Measurements from ENCODE around the gene IQSEC1. TPM values are rescaled to one million over a fixed set of nuclear protein-coding genes. Genes with fewer than 3 reads are reported as not detected.
A peak's percentile ranks its signal among the peaks of the same experiment; 100 is the strongest.

IQSEC1 gene
- total RNA-seq, 2 experiments from 2014 or later, result 31.7 to 39.2 TPM

DNA sequence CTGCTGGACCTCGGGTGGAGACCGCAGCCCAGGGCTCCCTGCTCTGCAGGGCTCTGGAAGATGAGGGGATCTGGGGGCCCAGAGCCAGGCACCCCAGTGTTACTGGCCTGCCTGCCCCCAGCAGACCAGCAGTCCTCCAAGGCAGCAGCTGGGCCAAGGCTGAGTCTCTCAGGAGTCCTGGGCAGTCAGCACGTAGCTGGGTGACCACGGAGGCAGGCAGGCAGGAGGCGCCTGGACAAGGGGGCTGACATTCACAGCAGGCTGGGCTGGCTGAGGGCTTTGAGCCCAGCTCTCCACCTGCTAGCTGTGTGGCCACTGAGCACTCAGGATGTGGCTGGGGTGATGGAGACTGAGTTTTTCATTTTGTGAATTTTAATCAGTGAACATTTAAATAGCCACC lies 67.9 kb downstream of the IQSEC1 start:
- no peak for TF ChIP-seq CTCF (IDR thresholded peaks at IDR 0.05)
- ATAC-seq (no peak), DNase-seq (no peak)
- H3K4me3 Mint-ChIP-seq, result no peak overlapping the region
- peaks cover 86% of the 10 kb centered on the region for H3K4me1 Mint-ChIP-seq (ENCODE audit: low read depth)
- peaks cover 19% of the 10 kb centered on the region for H3K36me3 Mint-ChIP-seq (ENCODE audit: low read depth)
- POLR2A ChIA-PET, result interaction anchor here (1.1 to 1.7 kb wide), 3 partner anchors 10 kb away, joined by 3 to 8 read pairs (median 7); no protein-coding TSS in a partner anchor
- no peaks in the 10 kb centered on the region for H3K9me3 Mint-ChIP-seq
- H3K27ac Mint-ChIP-seq, result no peak overlapping the region
- intact Hi-C loops (cut with micrococcal nuclease), result no loop called here
- CTCF ChIA-PET, result interaction anchor here (0.7 to 13.0 kb wide), 4 partner anchors 10 to 201 kb away, joined by 3 to 118 read pairs (median 8); no protein-coding TSS in a partner anchor
- H3K27me3 Mint-ChIP-seq, result no peaks in the 10 kb centered on the region

DNA sequence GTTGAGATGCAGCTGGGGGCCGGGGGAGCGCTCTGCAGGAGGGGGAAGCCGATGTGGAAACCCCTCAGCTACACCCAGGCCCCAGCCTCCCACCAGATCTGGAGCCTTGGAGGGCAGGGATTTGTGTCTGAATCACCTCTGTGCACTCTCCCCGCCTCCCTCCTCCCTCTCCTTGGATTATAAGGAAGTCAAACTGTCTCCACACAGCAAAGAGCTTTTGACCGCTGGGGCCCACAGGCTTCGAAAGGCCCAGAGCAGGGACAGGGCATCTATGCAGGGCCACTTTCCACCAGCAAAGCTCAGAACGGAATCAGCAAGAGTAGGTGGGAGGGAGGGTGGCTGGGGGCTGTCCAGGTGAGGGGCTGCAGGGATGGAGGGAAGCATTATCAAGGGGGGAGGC lies 68.9 kb downstream of the IQSEC1 start:
- no peak for ATAC-seq
- Mint-ChIP-seq H3K4me3 (no peak overlapping the region), H3K27me3 (no peaks in the 10 kb centered on the region), H3K36me3 (ENCODE audit: low read depth) (peaks cover 17% of the 10 kb centered on the region), H3K27ac (peak overlapping the region; percentile 5), H3K4me1 (ENCODE audit: low read depth) (peaks cover 85% of the 10 kb centered on the region), H3K9me3 (no peaks in the 10 kb centered on the region)
- intact Hi-C loops (cut with micrococcal nuclease), result no loop called here
- no peak for DNase-seq
- CTCF ChIA-PET, result interaction anchor here (0.7 to 13.0 kb wide), 3 partner anchors 10 to 200 kb away, joined by 3 to 118 read pairs (median 4); no protein-coding TSS in a partner anchor
- POLR2A ChIA-PET, result interaction anchor here (1.5 to 1.7 kb wide), 4 partner anchors 9 to 42 kb away, joined by 4 to 8 read pairs (median 6); no protein-coding TSS in a partner anchor
- TF ChIP-seq CTCF (IDR thresholded peaks at IDR 0.05), result no peak

DNA sequence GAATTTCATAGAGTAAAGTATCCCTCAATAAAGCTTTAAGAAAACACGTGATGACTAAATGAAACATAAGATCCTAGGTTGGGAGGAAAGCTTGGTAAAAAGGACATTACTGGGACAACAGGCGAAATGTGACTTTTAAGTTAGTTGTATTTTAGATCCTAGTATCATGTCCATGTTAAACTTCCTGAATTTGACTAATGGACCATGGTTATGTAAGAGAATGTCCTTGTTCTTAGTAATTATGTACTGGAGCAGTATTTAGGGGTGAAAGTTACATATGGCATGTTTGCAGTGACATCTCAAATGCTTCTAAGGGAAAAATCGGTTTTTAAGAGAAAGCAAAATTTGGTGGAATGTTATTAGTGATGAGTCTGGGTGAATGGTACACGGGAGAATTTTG lies 69.6 kb downstream of the IQSEC1 start:
- intact Hi-C loops (cut with micrococcal nuclease), result no loop called here
- no peak for TF ChIP-seq CTCF (IDR thresholded peaks at IDR 0.05)
- no peak for DNase-seq
- H3K36me3 Mint-ChIP-seq (ENCODE audit: low read depth), result peaks cover 15% of the 10 kb centered on the region
- no peak overlapping the region for H3K4me3 Mint-ChIP-seq
- POLR2A ChIA-PET, result interaction anchor here (1.5 to 1.7 kb wide), 3 partner anchors 8 to 43 kb away, joined by 4 to 7 read pairs (median 5); no protein-coding TSS in a partner anchor
- H3K4me1 Mint-ChIP-seq (ENCODE audit: low read depth), result peaks cover 84% of the 10 kb centered on the region
- CTCF ChIA-PET, result interaction anchor here (13.0 kb wide), 1 partner anchor 9 kb away, joined by 118 read pairs; no protein-coding TSS in a partner anchor
- H3K9me3 Mint-ChIP-seq, result no peaks in the 10 kb centered on the region
- no peak overlapping the region for H3K27ac Mint-ChIP-seq
- no peak for ATAC-seq
- no peaks in the 10 kb centered on the region for H3K27me3 Mint-ChIP-seq

GRCh38 chr3:13002398-13003124 lies 70.7 kb downstream of the IQSEC1 start:
- POLR2A ChIA-PET, result interaction anchor here (0.8 to 1.0 kb wide), 2 partner anchors 9 to 53 kb away, joined by 3 read pairs; no protein-coding TSS in a partner anchor
- ATAC-seq, result peak; percentile 78
- Mint-ChIP-seq H3K36me3 (ENCODE audit: low read depth) (peaks cover 21% of the 10 kb centered on the region), H3K9me3 (no peaks in the 10 kb centered on the region), H3K4me1 (ENCODE audit: low read depth) (peaks cover 77% of the 10 kb centered on the region), H3K27me3 (no peaks in the 10 kb centered on the region), H3K4me3 (no peak overlapping the region), H3K27ac (peak overlapping the region; percentile 32)
- intact Hi-C loops (cut with micrococcal nuclease), result no loop called here
- DNase-seq, result no peak
- CTCF ChIA-PET, result interaction anchor here (1.0 kb wide), 1 partner anchor 12 kb away, joined by 3 read pairs; no protein-coding TSS in a partner anchor
- TF ChIP-seq CTCF (IDR thresholded peaks at IDR 0.05), result no peak
